NOMO-1 treated with dmso at 0.1 percent for 144 hours (cell line): ENCODE data around the gene AVPR2.

Source experiments
- DNase-seq: peaks from one replicate; lab custom pipeline; 2025; ENCODE audit not compliant: unreplicated experiment; lab: John Stamatoyannopoulos, UW

AVPR2 gene

GRCh38 chrX:153903991-153904957 is at the start of gene AVPR2:
Gene AVPR2 (plus strand): TSS chrX:153904673. CDS start chrX:153905146, 473 bp downstream.
- DNase-seq: no peak

GRCh38 chrX:153854702-153855101 is 49.8 kb upstream of the AVPR2 start:
- no peak for DNase-seq

GRCh38 chrX:153857348-153857903 is 47.0 kb upstream of the AVPR2 start:
- no peak for DNase-seq

- DNase-seq: no peak
Observed at GRCh38 chrX:153861151-153861550, 43.3 kb upstream of the AVPR2 start.

GRCh38 chrX:153861733-153862310 is 42.7 kb upstream of the AVPR2 start:
- no peak for DNase-seq

- no peak for DNase-seq
Observed at GRCh38 chrX:153862369-153863250, 41.9 kb upstream of the AVPR2 start.

- no peak for DNase-seq
Observed at GRCh38 chrX:153863251-153863991, 41.1 kb upstream of the AVPR2 start.

GRCh38 chrX:153864101-153864500 is 40.4 kb upstream of the AVPR2 start:
- no peak for DNase-seq

GRCh38 chrX:153864561-153865320 is 39.7 kb upstream of the AVPR2 start:
- no peak for DNase-seq

GRCh38 chrX:153865321-153865580 is 39.2 kb upstream of the AVPR2 start:
- DNase-seq: no peak

GRCh38 chrX:153865685-153866084 is 38.8 kb upstream of the AVPR2 start:
- no peak for DNase-seq

- no peak for DNase-seq
Observed at GRCh38 chrX:153866302-153867019, 38.0 kb upstream of the AVPR2 start.

- no peak for DNase-seq
Observed at GRCh38 chrX:153867139-153867538, 37.3 kb upstream of the AVPR2 start.

- no peak for DNase-seq
Observed at GRCh38 chrX:153867671-153868070, 36.8 kb upstream of the AVPR2 start.

GRCh38 chrX:153868576-153869472 is 35.6 kb upstream of the AVPR2 start:
- DNase-seq: no peak

- DNase-seq: no peak
Observed at GRCh38 chrX:153869473-153870287, 34.8 kb upstream of the AVPR2 start.

GRCh38 chrX:153870288-153870690 is 34.2 kb upstream of the AVPR2 start:
- DNase-seq: no peak
